Measurements from ENCODE around the gene CXCL17.

CXCL17 gene

DNA sequence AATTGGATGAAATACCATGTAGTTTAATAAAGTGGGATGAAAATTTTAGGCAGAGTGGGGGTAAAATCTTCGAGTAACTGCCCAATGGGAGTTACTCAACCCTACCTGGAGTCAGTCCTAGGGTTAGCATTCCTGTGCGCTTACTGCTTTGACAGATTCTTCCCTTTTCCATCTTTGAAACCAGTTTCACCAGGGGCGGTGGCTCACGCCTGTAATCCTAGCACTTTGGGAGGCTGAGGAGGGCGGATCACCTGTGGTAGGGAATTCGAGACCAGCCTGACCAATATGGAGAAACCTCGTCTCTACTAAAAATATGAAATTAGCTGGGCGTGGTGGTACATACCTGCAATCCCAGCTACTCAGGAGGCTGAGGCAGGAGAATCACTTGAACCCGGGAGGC, 37.0 kb upstream of the CXCL17 start:
- DNase-seq (ENCODE audit: extremely low spot score) = no peak
- ChIA-PET CTCF (interaction anchor here (2.9 kb wide), 1 partner anchor 39 kb away, joined by 8 read pairs; no protein-coding TSS in a partner anchor), POLR2A (no interaction called here)
- TF ChIP-seq, protein P1, sequence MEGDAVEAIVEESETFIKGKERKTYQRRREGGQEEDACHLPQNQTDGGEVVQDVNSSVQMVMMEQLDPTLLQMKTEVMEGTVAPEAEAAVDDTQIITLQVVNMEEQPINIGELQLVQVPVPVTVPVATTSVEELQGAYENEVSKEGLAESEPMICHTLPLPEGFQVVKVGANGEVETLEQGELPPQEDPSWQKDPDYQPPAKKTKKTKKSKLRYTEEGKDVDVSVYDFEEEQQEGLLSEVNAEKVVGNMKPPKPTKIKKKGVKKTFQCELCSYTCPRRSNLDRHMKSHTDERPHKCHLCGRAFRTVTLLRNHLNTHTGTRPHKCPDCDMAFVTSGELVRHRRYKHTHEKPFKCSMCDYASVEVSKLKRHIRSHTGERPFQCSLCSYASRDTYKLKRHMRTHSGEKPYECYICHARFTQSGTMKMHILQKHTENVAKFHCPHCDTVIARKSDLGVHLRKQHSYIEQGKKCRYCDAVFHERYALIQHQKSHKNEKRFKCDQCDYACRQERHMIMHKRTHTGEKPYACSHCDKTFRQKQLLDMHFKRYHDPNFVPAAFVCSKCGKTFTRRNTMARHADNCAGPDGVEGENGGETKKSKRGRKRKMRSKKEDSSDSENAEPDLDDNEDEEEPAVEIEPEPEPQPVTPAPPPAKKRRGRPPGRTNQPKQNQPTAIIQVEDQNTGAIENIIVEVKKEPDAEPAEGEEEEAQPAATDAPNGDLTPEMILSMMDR (IDR thresholded peaks at IDR 0.05; ENCODE audit: control extremely low read depth, extremely low read depth, low read depth, missing control alignments) = no peak

DNA sequence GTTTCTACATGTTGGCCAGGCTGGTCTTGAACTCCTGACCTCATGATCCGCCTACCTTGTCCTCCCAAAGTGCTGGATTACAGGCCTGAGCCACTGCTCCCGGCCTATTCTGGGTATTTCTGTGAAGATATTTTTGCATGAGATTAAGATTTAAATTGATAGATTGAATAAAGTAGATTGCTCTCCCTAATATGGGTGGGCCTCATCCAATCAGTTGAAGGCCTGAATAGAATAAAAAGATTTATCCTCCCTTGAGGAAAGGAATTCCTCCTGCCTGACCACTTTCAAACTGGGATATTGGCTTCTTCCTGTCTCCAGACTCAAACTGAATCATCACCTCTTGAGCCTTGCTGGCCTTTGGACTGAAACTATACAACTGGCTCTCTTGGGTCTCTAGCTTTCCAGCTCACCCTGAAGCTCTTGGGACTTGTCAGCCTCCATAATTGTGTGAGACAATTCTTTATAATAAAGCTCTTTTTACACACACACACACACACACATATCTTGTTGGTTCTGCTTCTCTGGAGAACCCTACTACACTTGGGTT, 36.1 kb upstream of the CXCL17 start:
- CTCF ChIA-PET = interaction anchor here (1.0 to 2.9 kb wide), 4 partner anchors 12 to 50 kb away, joined by 3 to 8 read pairs (median 4); partner anchors contain the start of gene CEACAM1
- DNase-seq (ENCODE audit: extremely low spot score) = no peak
- TF ChIP-seq, protein P1 (IDR thresholded peaks at IDR 0.05; ENCODE audit: control extremely low read depth, extremely low read depth, low read depth, missing control alignments) = no peak
- POLR2A ChIA-PET = no interaction called here

DNA sequence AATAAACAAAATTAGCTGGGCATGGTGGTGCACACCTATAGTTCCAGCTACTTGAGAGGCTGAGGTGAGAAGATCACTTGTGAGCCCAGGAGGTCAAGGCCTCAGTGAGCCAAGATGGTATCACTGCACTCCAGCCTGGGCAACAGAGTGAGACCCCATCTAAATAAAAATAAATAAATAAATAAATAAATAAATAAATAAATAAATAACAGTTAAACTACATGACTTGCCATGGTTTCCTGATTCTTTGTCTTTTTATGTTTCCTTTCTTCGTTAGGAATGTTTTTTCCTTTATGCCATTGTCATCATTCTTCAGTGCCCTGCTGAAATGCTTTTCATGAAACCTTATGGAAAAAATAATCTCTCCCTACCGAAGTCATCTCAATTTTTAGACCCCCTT, 35.2 kb upstream of the CXCL17 start:
- TF ChIP-seq, protein P1 (IDR thresholded peaks at IDR 0.05; ENCODE audit: control extremely low read depth, extremely low read depth, low read depth, missing control alignments) = no peak
- no peak for DNase-seq (ENCODE audit: extremely low spot score)
- CTCF ChIA-PET = interaction anchor here (1.0 to 2.9 kb wide), 3 partner anchors 11 to 51 kb away, joined by 4 to 8 read pairs (median 4); partner anchors contain the start of gene CEACAM1
- POLR2A ChIA-PET = no interaction called here

DNA sequence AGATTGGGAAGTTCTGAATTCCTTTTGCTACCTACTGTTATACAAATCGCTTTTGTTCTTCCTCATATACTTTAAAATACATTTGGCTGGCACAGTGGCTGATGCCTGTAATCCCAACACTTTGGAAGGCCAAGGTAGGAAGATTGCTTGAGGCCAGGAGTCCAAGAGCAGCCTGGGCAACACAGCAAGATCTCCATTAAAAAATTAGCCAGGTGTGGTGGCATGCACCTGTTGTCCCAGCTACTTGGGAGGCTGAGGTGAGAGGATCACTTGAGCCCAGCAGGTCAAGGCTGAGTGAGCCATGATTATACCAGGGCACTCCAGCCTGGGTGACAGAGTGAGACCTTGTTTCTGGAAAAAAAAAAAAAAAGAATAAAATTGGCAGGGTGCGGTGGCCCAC, 34.4 kb upstream of the CXCL17 start:
- ChIA-PET CTCF (interaction anchor here (1.7 to 2.9 kb wide), 2 partner anchors 11 to 37 kb away, joined by 4 to 8 read pairs; no protein-coding TSS in a partner anchor), POLR2A (interaction anchor here (0.7 kb wide), 1 partner anchor 363 kb away, joined by 6 read pairs; no protein-coding TSS in a partner anchor)
- TF ChIP-seq, protein P1 (IDR thresholded peaks at IDR 0.05; ENCODE audit: control extremely low read depth, extremely low read depth, low read depth, missing control alignments) = no peak
- no peak for DNase-seq (ENCODE audit: extremely low spot score)

DNA sequence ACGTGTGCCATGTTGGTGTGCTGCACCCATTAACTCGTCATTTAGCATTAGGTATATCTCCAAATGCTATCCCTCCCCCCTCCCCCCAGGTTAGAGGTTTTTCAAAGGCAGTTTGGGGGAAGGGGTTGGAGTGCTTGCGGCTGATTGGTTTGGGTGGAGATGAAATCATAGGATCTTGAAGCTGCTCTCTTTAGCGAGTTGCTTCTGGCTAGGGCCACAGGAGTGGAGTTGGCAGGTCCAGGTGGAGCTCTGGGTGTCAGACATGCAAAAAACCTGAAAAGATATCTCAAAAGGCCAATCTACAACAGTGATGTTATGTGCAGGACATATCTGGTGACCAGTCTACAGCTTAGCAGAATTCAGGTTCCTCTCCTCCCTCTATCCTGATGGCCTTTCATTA, 32.6 kb upstream of the CXCL17 start:
- CTCF ChIA-PET = interaction anchor here (1.0 to 10.5 kb wide), 7 partner anchors 9 to 121 kb away, joined by 3 to 97 read pairs (median 3); partner anchors contain the start of gene CEACAM1
- TF ChIP-seq, protein P1 (IDR thresholded peaks at IDR 0.05; ENCODE audit: control extremely low read depth, extremely low read depth, low read depth, missing control alignments) = no peak
- POLR2A ChIA-PET = no interaction called here
- no peak for DNase-seq (ENCODE audit: extremely low spot score)

DNA sequence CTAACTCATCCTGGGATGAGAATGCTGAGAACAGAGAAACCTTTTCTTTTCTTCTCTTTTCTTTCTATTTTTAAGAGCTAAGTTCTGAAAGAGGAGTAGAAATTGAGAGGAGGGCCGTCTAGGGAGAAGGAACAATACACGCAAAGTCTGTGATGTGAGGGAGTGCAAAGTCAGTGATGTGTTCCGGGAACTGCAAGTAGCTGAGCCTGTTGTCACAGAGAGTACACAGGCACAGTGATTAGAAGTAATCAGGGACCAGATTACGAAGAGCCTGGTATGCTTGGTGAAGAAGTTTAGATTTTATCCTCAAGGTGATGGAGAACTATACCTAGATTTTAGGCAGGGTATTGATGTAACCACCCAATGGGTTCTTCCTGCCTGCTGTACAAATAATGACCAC, 32.0 kb upstream of the CXCL17 start:
- TF ChIP-seq, protein P1 (IDR thresholded peaks at IDR 0.05; ENCODE audit: control extremely low read depth, extremely low read depth, low read depth, missing control alignments) = no peak
- ChIA-PET CTCF (interaction anchor here (0.9 to 10.5 kb wide), 9 partner anchors 9 to 62 kb away, joined by 3 to 97 read pairs (median 3); partner anchors contain the start of gene CEACAM1), POLR2A (no interaction called here)
- no peak for DNase-seq (ENCODE audit: extremely low spot score)

All from GM10248 (cell line).